Right kidney (tissue), 1 donor: ENCODE data around the gene CLEC20A.
"Not testable (repeated sequence)": the region's sequence is repeated elsewhere in the genome, so short reads cannot be mapped to it uniquely, and the experiment has no call there.

Source experiments
- DNase-seq: peaks from one replicate; pipeline ENCODE4 v3.0.0-alpha.2; 2016

CLEC20A gene

GRCh38 chr1:178529364-178530036 is 32.7 kb upstream of the CLEC20A start:
- DNase-seq: no peak

- DNase-seq: no peak
These were observed 32.2 kb upstream of the CLEC20A start for GRCh38 chr1:178528953-178529335.

GRCh38 chr1:178528228-178528952 is 31.6 kb upstream of the CLEC20A start:
- no peak for DNase-seq

- DNase-seq: no peak
These were observed 30.4 kb upstream of the CLEC20A start for GRCh38 chr1:178527117-178527516.

GRCh38 chr1:178521241-178521640 is 24.5 kb upstream of the CLEC20A start:
- no peak for DNase-seq

- no peak for DNase-seq
These were observed 24.0 kb upstream of the CLEC20A start for GRCh38 chr1:178520803-178521202.

- no peak for DNase-seq
These were observed 22.1 kb upstream of the CLEC20A start for GRCh38 chr1:178518894-178519293.

GRCh38 chr1:178516110-178516509 is 19.3 kb upstream of the CLEC20A start:
- no peak for DNase-seq

- DNase-seq: no peak
These were observed 16.7 kb upstream of the CLEC20A start for GRCh38 chr1:178513278-178513983.

- no peak for DNase-seq
These were observed 16.0 kb upstream of the CLEC20A start, which contains the start of gene TEX35 for GRCh38 chr1:178512566-178513277. Gene TEX35, plus strand, starts transcription at chr1:178513109. Its CDS starts 80 bp downstream, at chr1:178513189.

- no peak for DNase-seq
These were observed 13.4 kb upstream of the CLEC20A start for GRCh38 chr1:178510155-178510554.

GRCh38 chr1:178509414-178510007 is 12.7 kb upstream of the CLEC20A start:
- DNase-seq: no peak

- DNase-seq: no peak
These were observed 9.9 kb upstream of the CLEC20A start for GRCh38 chr1:178506669-178507068.

GRCh38 chr1:178506177-178506576 is 9.4 kb upstream of the CLEC20A start:
- no peak for DNase-seq

- DNase-seq: no peak
These were observed 7.5 kb upstream of the CLEC20A start for GRCh38 chr1:178504286-178504685.

GRCh38 chr1:178503849-178504248 is 7.1 kb upstream of the CLEC20A start:
- DNase-seq: no peak

- not testable (repeated sequence) for DNase-seq
These were observed 6.6 kb upstream of the CLEC20A start for GRCh38 chr1:178503316-178503715.

- no peak for DNase-seq
These were observed 6.1 kb upstream of the CLEC20A start for GRCh38 chr1:178502856-178503255.

GRCh38 chr1:178502330-178502714 is 5.6 kb upstream of the CLEC20A start:
- DNase-seq: no peak

- peak; percentile 48 for DNase-seq
These were observed 5.1 kb upstream of the CLEC20A start for GRCh38 chr1:178501705-178502329.

- no peak for DNase-seq
These were observed 4.3 kb upstream of the CLEC20A start for GRCh38 chr1:178500936-178501554.
